ENCODE data around the gene TBC1D1.

Gene TBC1D1

GRCh38 chr4:38177035-38177546 is 286.2 kb downstream of the TBC1D1 start:
- TF ChIP-seq REST (IDR thresholded peaks at IDR 0.05; ENCODE audit: insufficient read depth in 1 of 2, low read depth in 2 of 2, low read length in 2 of 2) (no peak), POLR2AphosphoS5 (IDR thresholded peaks at IDR 0.05; ENCODE audit: low read depth, low read length) (no peak), TAF1 (IDR thresholded peaks at IDR 0.05; ENCODE audit: borderline replicate concordance, insufficient read depth, low read length) (no peak), FOXP2 (optimal IDR thresholded peaks at IDR 0.05; ENCODE audit: borderline replicate concordance, extremely low read depth, extremely low read length, insufficient read depth) (no peak), SIN3A (IDR thresholded peaks at IDR 0.05; ENCODE audit: borderline replicate concordance, insufficient read depth, low read length) (no peak)

GRCh38 chr4:38177641-38178391 is 286.9 kb downstream of the TBC1D1 start:
- TF ChIP-seq REST (IDR thresholded peaks at IDR 0.05; ENCODE audit: insufficient read depth in 1 of 2, low read depth in 2 of 2, low read length in 2 of 2) (no peak), TAF1 (IDR thresholded peaks at IDR 0.05; ENCODE audit: borderline replicate concordance, insufficient read depth, low read length) (no peak)

GRCh38 chr4:38178392-38178995 is 287.6 kb downstream of the TBC1D1 start:
- TF ChIP-seq POLR2AphosphoS5 (IDR thresholded peaks at IDR 0.05; ENCODE audit: low read depth, low read length), result no peak
- no peak for TF ChIP-seq REST (IDR thresholded peaks at IDR 0.05; ENCODE audit: insufficient read depth in 1 of 2, low read depth in 2 of 2, low read length in 2 of 2)
- TF ChIP-seq TAF1 (IDR thresholded peaks at IDR 0.05; ENCODE audit: borderline replicate concordance, insufficient read depth, low read length), result no peak
- TF ChIP-seq FOXP2 (optimal IDR thresholded peaks at IDR 0.05; ENCODE audit: borderline replicate concordance, extremely low read depth, extremely low read length, insufficient read depth), result no peak
- TF ChIP-seq SIN3A (IDR thresholded peaks at IDR 0.05; ENCODE audit: borderline replicate concordance, insufficient read depth, low read length), result no peak

- TF ChIP-seq POLR2AphosphoS5 (IDR thresholded peaks at IDR 0.05; ENCODE audit: low read depth, low read length) (no peak), FOXP2 (optimal IDR thresholded peaks at IDR 0.05; ENCODE audit: borderline replicate concordance, extremely low read depth, extremely low read length, insufficient read depth) (no peak), TAF1 (IDR thresholded peaks at IDR 0.05; ENCODE audit: borderline replicate concordance, insufficient read depth, low read length) (no peak), REST (IDR thresholded peaks at IDR 0.05; ENCODE audit: insufficient read depth in 1 of 2, low read depth in 2 of 2, low read length in 2 of 2) (no peak), SIN3A (IDR thresholded peaks at IDR 0.05; ENCODE audit: borderline replicate concordance, insufficient read depth, low read length) (no peak)
Measured at GRCh38 chr4:38179690-38180377, 288.9 kb downstream of the TBC1D1 start.
